ENCODE results near the gene TRIM29.

The TRIM29 gene

GRCh38 chr11:120122924-120123683, 14.8 kb downstream of the TRIM29 start:
- no peak for DNase-seq (ENCODE audit: low read depth in 1 of 2, low spot score in 1 of 2)

- DNase-seq (ENCODE audit: low read depth in 1 of 2, low spot score in 1 of 2), result no peak
Observed at GRCh38 chr11:120121914-120122473, 15.9 kb downstream of the TRIM29 start.

- DNase-seq (ENCODE audit: low read depth in 1 of 2, low spot score in 1 of 2), result no peak
Observed at GRCh38 chr11:120121336-120121735, 16.6 kb downstream of the TRIM29 start.

- DNase-seq (ENCODE audit: low read depth in 1 of 2, low spot score in 1 of 2), result no peak
Observed at GRCh38 chr11:120120805-120121335, 17.0 kb downstream of the TRIM29 start.

GRCh38 chr11:120119121-120119520, 18.8 kb downstream of the TRIM29 start:
- DNase-seq (ENCODE audit: low read depth in 1 of 2, low spot score in 1 of 2), result no peak

- DNase-seq (ENCODE audit: low read depth in 1 of 2, low spot score in 1 of 2), result no peak
Observed at GRCh38 chr11:120117991-120118390, 19.9 kb downstream of the TRIM29 start.

- no peak for DNase-seq (ENCODE audit: low read depth in 1 of 2, low spot score in 1 of 2)
Observed at GRCh38 chr11:120116966-120117365, 20.9 kb downstream of the TRIM29 start.

GRCh38 chr11:120115272-120116000, 22.5 kb downstream of the TRIM29 start:
- DNase-seq (ENCODE audit: low read depth in 1 of 2, low spot score in 1 of 2), result no peak

GRCh38 chr11:120112174-120112796, 25.6 kb downstream of the TRIM29 start:
- no peak for DNase-seq (ENCODE audit: low read depth in 1 of 2, low spot score in 1 of 2)

- no peak for DNase-seq (ENCODE audit: low read depth in 1 of 2, low spot score in 1 of 2)
Observed at GRCh38 chr11:120109531-120109930, 28.4 kb downstream of the TRIM29 start.

GRCh38 chr11:120108785-120109168, 29.1 kb downstream of the TRIM29 start:
- DNase-seq (ENCODE audit: low read depth in 1 of 2, low spot score in 1 of 2), result no peak

- peak; percentile 8 to 47 for DNase-seq (ENCODE audit: low read depth in 1 of 2, low spot score in 1 of 2)
Observed at GRCh38 chr11:120108154-120108784, 29.6 kb downstream of the TRIM29 start.

GRCh38 chr11:120107692-120108091, 30.2 kb downstream of the TRIM29 start:
- DNase-seq (ENCODE audit: low read depth in 1 of 2, low spot score in 1 of 2), result no peak

GRCh38 chr11:120106354-120107150, 31.4 kb downstream of the TRIM29 start:
- no peak for DNase-seq (ENCODE audit: low read depth in 1 of 2, low spot score in 1 of 2)

GRCh38 chr11:120105576-120105975, 32.3 kb downstream of the TRIM29 start:
- DNase-seq (ENCODE audit: low read depth in 1 of 2, low spot score in 1 of 2), result no peak

- no peak for DNase-seq (ENCODE audit: low read depth in 1 of 2, low spot score in 1 of 2)
Observed at GRCh38 chr11:120104041-120104565, 33.8 kb downstream of the TRIM29 start.

GRCh38 chr11:120102864-120103122, 35.1 kb downstream of the TRIM29 start:
- DNase-seq (ENCODE audit: low read depth in 1 of 2, low spot score in 1 of 2), result no peak

- no peak for DNase-seq (ENCODE audit: low read depth in 1 of 2, low spot score in 1 of 2)
Observed at GRCh38 chr11:120102050-120102863, 35.7 kb downstream of the TRIM29 start.

- DNase-seq (ENCODE audit: low read depth in 1 of 2, low spot score in 1 of 2), result no peak
Observed at GRCh38 chr11:120098503-120099020, 39.4 kb downstream of the TRIM29 start.

Data from stimulated activated CD4-positive, alpha-beta T cell treated with anti-CD3 and anti-CD28 coated beads, Interleukin-15, amount 100 ng/mL, for 1 hour (primary cell).